Colonic mucosa (tissue), 4 donors: ENCODE data around the gene POLR1C. TPM values are rescaled to one million over a fixed set of nuclear protein-coding genes. Genes with fewer than 3 reads are reported as not detected.

Experiments used
- DNase-seq: peaks from one replicate; pipeline ENCODE4 v3.0.0-alpha.2; 2020
- H3K27ac ChIP-seq: fragments of 200-600 bp; one replicate; pipeline ENCODE4 v1.8.0; 2021
- H3K27me3 ChIP-seq: fragments of 200-600 bp; one replicate; pipeline ENCODE4 v1.8.0; 2021
- H3K36me3 ChIP-seq: fragments of 200-600 bp; one replicate; pipeline ENCODE4 v1.8.0; 2021
- H3K4me1 ChIP-seq: fragments of 200-600 bp; one replicate; pipeline ENCODE4 v1.8.0; 2021; ENCODE audit warnings: mild to moderate bottlenecking
- H3K4me3 ChIP-seq: fragments of 200-600 bp; one replicate; pipeline ENCODE4 v1.8.0; 2021
- H3K9ac ChIP-seq, 2 donors: one replicate each; pipeline ENCODE4 v1.7.0; 2013; ENCODE audit warnings: control low read depth in 2 of 2, low read depth in 2 of 2, low read length in 2 of 2
- H3K9me3 ChIP-seq: fragments of 200-600 bp; one replicate; pipeline ENCODE4 v1.8.0; 2021
- intact Hi-C: fragments of 100-400 bp; cut with DNase I; formaldehyde crosslinking; loops from one replicate; pipeline ENCODE4 v1.14.1; 2022
- total RNA-seq, 2 donors: library from RNA; stranded (reverse); fragmentation: NEBNext Ultra II Directional in 1 of 2; extraction: Animal tissue kit (Norgen Biotek cat#: 25700) in 1 of 2; gene quantifications; one replicate each; pipeline ENCODE4 v1.2.1, GENCODE V29; 2021
- TF ChIP-seq, protein P1 (sequence below): fragments of 200-600 bp; IDR thresholded peaks from one replicate; pipeline ENCODE4 v1.8.0; 2022; ENCODE audit warnings: antibody characterized with exemption, mild to moderate bottlenecking
- donor health status: healthy.
- donor health status: DM: no; HTN: no; CAD: no.
- donor health status: DM: no; HTN: no; CAD: no.

Gene POLR1C
- total RNA-seq, 2 donors from 2014 or later = 28.1 to 41.8 TPM

DNA sequence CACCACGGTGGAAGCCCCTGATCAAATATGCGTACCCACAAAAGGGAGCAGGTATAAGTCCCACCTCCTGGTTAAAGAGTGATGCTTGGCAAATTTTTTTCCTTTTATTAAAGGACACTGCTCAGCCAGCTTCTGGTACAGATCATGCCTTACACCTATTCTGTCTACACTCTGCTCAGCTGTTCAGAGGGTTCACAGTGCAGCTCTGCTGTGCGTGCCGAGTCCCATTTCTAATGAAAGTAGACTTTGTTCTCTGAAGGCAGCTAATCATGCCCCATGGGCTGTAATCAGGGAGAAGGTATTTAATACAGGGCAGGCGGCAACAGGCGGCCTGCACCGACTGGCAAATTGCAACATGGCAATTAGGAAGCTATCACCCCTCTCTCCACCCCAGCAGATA is 23.1 kb upstream of the POLR1C start:
- Histone ChIP-seq H3K4me3 (no peak overlapping the region), H3K36me3 (peaks cover 3% of the 10 kb centered on the region), H3K27ac (no peak overlapping the region), H3K9ac (no peak overlapping the region), H3K9me3 (no peaks in the 10 kb centered on the region), H3K4me1 (no peaks in the 10 kb centered on the region), H3K27me3 (no peaks in the 10 kb centered on the region)
- intact Hi-C loops = no loop called here
- no peak for DNase-seq
- TF ChIP-seq, protein P1, sequence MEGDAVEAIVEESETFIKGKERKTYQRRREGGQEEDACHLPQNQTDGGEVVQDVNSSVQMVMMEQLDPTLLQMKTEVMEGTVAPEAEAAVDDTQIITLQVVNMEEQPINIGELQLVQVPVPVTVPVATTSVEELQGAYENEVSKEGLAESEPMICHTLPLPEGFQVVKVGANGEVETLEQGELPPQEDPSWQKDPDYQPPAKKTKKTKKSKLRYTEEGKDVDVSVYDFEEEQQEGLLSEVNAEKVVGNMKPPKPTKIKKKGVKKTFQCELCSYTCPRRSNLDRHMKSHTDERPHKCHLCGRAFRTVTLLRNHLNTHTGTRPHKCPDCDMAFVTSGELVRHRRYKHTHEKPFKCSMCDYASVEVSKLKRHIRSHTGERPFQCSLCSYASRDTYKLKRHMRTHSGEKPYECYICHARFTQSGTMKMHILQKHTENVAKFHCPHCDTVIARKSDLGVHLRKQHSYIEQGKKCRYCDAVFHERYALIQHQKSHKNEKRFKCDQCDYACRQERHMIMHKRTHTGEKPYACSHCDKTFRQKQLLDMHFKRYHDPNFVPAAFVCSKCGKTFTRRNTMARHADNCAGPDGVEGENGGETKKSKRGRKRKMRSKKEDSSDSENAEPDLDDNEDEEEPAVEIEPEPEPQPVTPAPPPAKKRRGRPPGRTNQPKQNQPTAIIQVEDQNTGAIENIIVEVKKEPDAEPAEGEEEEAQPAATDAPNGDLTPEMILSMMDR = no peak

DNA sequence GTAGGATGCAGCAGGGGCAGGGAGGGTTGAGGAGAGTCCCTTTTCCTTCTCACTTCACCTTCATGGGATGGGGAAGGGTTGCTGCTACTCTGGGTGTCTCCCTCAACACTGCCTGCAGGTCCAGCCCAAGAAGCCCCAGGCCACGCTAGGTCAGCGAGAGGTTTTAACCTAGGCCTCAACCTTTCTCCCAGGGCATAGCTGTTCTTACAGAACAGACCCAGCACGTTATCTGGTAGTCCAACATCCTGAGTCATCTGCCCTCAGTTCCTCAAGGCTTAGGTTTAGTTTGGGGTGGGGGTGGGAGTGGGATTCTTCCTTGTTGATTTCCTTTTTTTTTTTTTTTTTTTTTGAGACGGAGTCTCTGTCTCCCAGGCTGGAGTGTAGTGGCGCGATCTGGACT is 22.6 kb upstream of the POLR1C start:
- Histone ChIP-seq H3K27ac (no peak overlapping the region), H3K9ac (no peak overlapping the region), H3K4me3 (no peak overlapping the region), H3K27me3 (no peaks in the 10 kb centered on the region), H3K4me1 (no peaks in the 10 kb centered on the region), H3K9me3 (no peaks in the 10 kb centered on the region), H3K36me3 (peaks cover 7% of the 10 kb centered on the region)
- TF ChIP-seq, protein P1 = no peak
- no peak for DNase-seq
- intact Hi-C loops = no loop called here

DNA sequence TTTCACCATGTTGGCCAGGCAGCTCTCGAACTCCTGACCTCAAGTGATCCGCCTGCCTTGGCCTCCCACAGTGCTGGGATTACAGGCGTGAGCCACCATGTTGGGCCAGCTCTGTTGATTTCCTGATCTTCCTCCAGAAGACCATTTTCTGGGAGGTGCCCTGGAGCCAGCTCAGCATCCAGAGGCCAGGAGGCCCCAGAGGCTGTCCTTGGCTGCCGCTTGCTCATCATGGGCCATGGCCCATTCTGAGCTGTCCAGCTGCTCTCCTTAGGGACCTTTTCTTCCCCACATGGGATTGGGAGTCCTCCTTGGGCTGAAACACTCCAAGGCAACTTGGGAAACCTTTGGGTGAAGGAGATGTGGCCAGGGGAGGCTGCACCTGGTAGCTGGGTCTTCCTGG is 22.1 kb upstream of the POLR1C start:
- no peak overlapping the region for H3K9ac ChIP-seq
- peaks cover 7% of the 10 kb centered on the region for H3K36me3 ChIP-seq
- no peaks in the 10 kb centered on the region for H3K4me1 ChIP-seq
- DNase-seq = no peak
- no peak overlapping the region for H3K27ac ChIP-seq
- H3K4me3 ChIP-seq = no peak overlapping the region
- H3K9me3 ChIP-seq = no peaks in the 10 kb centered on the region
- H3K27me3 ChIP-seq = no peaks in the 10 kb centered on the region
- TF ChIP-seq, protein P1 = no peak
- intact Hi-C loops = no loop called here

DNA sequence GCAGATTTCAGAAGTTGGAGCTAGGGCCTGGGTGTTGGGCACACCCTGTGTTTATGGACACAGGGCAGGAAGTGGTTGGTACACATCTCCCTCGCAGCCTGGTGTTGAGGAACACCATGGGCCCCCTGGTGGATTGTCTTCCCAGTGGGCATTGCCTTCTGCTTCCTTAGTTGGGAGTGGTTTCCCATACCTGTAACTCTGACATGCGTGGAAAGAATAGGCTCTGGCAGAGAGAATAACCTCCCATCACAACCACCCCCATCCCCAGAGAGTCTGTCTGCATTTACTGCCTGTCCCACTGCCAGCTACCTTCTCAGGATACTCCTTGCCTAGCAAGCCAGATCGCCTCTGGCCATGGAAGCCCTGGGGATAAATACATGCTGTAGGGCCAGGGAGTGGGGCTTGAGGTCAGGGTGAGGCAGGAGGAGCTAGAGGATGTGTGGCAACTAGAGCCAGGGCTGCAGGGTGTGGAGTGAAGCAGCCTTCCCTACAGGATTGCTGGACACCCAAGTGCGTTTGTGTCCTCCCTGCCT is 21.4 kb upstream of the POLR1C start:
- no peak overlapping the region for H3K4me3 ChIP-seq
- TF ChIP-seq, protein P1 = no peak
- no peaks in the 10 kb centered on the region for H3K4me1 ChIP-seq
- intact Hi-C loops = no loop called here
- H3K9me3 ChIP-seq = no peaks in the 10 kb centered on the region
- peaks cover 9% of the 10 kb centered on the region for H3K36me3 ChIP-seq
- DNase-seq = no peak
- H3K27me3 ChIP-seq = no peaks in the 10 kb centered on the region
- H3K27ac ChIP-seq = no peak overlapping the region
- no peak overlapping the region for H3K9ac ChIP-seq

DNA sequence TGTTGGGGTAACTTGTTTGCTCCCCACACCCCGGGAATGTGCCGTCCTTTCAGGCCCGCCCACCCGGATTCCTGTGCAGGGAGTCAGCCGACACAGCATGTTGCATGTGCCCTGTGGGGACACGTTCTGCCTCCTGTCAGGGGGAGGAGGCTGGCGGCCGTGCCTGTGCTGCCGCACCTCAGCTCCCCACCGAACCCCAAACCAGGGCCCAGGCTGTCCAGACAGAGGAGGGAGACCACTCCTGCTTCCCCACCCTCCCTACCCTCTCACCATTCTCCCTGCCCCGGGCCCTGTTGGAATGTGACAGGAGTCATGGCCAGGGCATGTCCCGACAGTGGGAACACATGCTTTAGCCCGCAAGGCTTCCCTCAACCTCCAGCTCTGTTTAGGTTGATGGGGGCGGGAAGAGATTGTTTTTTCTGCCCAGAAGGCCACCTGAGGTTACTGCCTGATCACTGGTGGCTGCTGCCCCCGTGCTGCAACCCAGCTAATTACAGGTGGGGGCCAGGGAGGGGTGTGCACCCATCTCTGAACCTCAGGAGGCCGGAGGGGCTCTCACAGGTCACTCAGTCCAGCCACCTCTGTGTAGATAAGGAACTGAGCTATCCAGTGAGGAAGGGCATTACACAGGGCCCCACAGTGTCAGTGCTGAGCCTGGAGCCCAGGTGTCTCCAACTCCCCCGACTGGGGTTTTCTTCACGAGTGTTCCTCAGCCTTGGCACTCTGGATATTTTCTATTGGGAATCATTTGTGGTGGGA is 20.3 kb upstream of the POLR1C start:
- no peak overlapping the region for H3K27ac ChIP-seq
- intact Hi-C loops = no loop called here
- no peaks in the 10 kb centered on the region for H3K4me1 ChIP-seq
- H3K4me3 ChIP-seq = no peak overlapping the region
- H3K27me3 ChIP-seq = no peaks in the 10 kb centered on the region
- no peaks in the 10 kb centered on the region for H3K9me3 ChIP-seq
- no peak overlapping the region for H3K9ac ChIP-seq
- H3K36me3 ChIP-seq = peaks cover 15% of the 10 kb centered on the region
- TF ChIP-seq, protein P1 = peak; percentile 29
- no peak for DNase-seq
